Transverse colon (tissue), 3 donors: ENCODE measurements around the gene NR3C1.

Experiments
- CTCF ChIP-seq, 5 experiments: fragments of 200-600 bp in 3 of 5; fragments of 450-650 bp in 2 of 5; sonication (generic) in 3 of 5; IDR thresholded peaks; 1 replicate in 2 of 5; 2 replicates in 3 of 5; pipeline ENCODE4 v1.5.1; 2016 to 2017; ENCODE audit warnings: antibody characterized with exemption in 5 of 5, inconsistent platforms in 3 of 5, mild to moderate bottlenecking in 2 of 5, moderate library complexity in 1 of 5
- POLR2A ChIP-seq: fragments of 450-650 bp; IDR thresholded peaks from one replicate; pipeline ENCODE4 v1.6.1; 2016; ENCODE audit warnings: antibody characterized with exemption, mild to moderate bottlenecking, moderate library complexity

DNA sequence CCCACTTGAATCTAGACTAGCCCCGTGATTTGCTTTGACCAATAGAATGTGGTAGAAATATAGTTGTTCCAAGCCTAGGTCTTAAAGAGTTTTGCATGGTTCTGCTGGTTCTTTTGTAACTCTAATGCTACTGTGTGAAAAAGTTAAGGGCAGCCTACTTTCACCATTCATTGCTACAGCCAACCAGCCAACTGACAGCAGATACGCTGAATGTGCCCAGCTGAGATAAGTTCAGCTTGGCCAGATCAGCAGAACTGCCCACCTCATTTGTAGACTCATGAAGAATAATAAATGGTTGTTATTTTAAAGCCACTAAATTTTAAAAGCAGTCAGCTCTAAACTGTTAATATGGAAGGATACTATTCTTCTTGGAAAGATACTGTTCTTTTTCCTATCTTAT is 23.9 kb downstream of the NR3C1 start:
- TF ChIP-seq CTCF (IDR thresholded peaks at IDR 0.05) (no peak), POLR2A (no peak)
